HT-29 (cell line): ENCODE results near the gene CD244. TPM values are rescaled to one million over a fixed set of nuclear protein-coding genes. Genes with fewer than 3 reads are reported as not detected.
"Not testable (repeated sequence)": the region's sequence is repeated elsewhere in the genome, so short reads cannot be mapped to it uniquely, and the experiment has no call there.

Source experiments
- DNase-seq: peaks from one replicate; pipeline ENCODE4 v3.0.0-alpha.2; 2015; ENCODE audit warnings: low spot score
- total RNA-seq: library from RNA; depleted of rRNA; stranded (reverse); fragments of >200 nt; shearing (Covaris generic); gene quantifications from 2 replicates; pipeline ENCODE4 v1.2.3, GENCODE V29; 2014

Gene CD244
- total RNA-seq, 1 experiment from 2014 or later = not detected

- no peak for DNase-seq
These were observed 16.4 kb upstream of the CD244 start for GRCh38 chr1:160879056-160879455.

- DNase-seq = no peak
These were observed 14.5 kb upstream of the CD244 start for GRCh38 chr1:160877221-160877620.

GRCh38 chr1:160876311-160876710 lies 13.6 kb upstream of the CD244 start:
- DNase-seq = no peak

GRCh38 chr1:160875591-160875990 lies 12.9 kb upstream of the CD244 start:
- not testable (repeated sequence) for DNase-seq

GRCh38 chr1:160874935-160875334 lies 12.2 kb upstream of the CD244 start:
- DNase-seq = no peak

GRCh38 chr1:160868141-160868540 lies 5.5 kb upstream of the CD244 start:
- DNase-seq = no peak

GRCh38 chr1:160867651-160868050 lies 5.0 kb upstream of the CD244 start:
- not testable (repeated sequence) for DNase-seq

GRCh38 chr1:160866695-160867260 lies 4.1 kb upstream of the CD244 start:
- DNase-seq = no peak

GRCh38 chr1:160866001-160866694 lies 3.5 kb upstream of the CD244 start:
- DNase-seq = no peak

GRCh38 chr1:160865337-160865736 lies 2.6 kb upstream of the CD244 start:
- no peak for DNase-seq

- DNase-seq = no peak
These were observed 1.5 kb upstream of the CD244 start for GRCh38 chr1:160864173-160864572.

GRCh38 chr1:160863774-160864131 lies 1.1 kb upstream of the CD244 start:
- DNase-seq = no peak

- DNase-seq = no peak
These were observed 530 bp upstream of the CD244 start for GRCh38 chr1:160863061-160863773.

GRCh38 chr1:160860840-160861505 lies 1.7 kb downstream of the CD244 start:
- DNase-seq = no peak

GRCh38 chr1:160859166-160859565 lies 3.5 kb downstream of the CD244 start:
- DNase-seq = no peak

- no peak for DNase-seq
These were observed 4.2 kb downstream of the CD244 start for GRCh38 chr1:160858507-160858906.

- DNase-seq = no peak
These were observed 4.6 kb downstream of the CD244 start for GRCh38 chr1:160858097-160858496.

GRCh38 chr1:160855181-160855981 lies 7.3 kb downstream of the CD244 start:
- DNase-seq = no peak

- no peak for DNase-seq
These were observed 8.9 kb downstream of the CD244 start for GRCh38 chr1:160853754-160854153.

- no peak for DNase-seq
These were observed 9.7 kb downstream of the CD244 start for GRCh38 chr1:160853014-160853413.

- no peak for DNase-seq
These were observed 11.7 kb downstream of the CD244 start for GRCh38 chr1:160850993-160851392.

- DNase-seq = no peak
These were observed 12.1 kb downstream of the CD244 start for GRCh38 chr1:160850541-160850940.
